Mesothelial cell of epicardium (in vitro differentiated cells): Measurements from ENCODE around the gene DENND4A. TPM values are rescaled to one million over a fixed set of nuclear protein-coding genes. Genes with fewer than 3 reads are reported as not detected.
A peak's percentile ranks its signal among the peaks of the same experiment; 100 is the strongest.

Experiments used
- DNase-seq, 2 experiments: peaks; one replicate each; pipeline ENCODE4 v3.0.0; 2021; ENCODE audit warnings: low spot score in 2 of 2; ENCODE audit not compliant: unreplicated experiment in 2 of 2
- H3K27ac Mint-ChIP-seq: 2 replicates; pipeline ENCODE4 v1.8.0; 2021; ENCODE audit warnings: mixed read lengths
- H3K27me3 Mint-ChIP-seq: 2 replicates; pipeline ENCODE4 v1.8.0; 2021; ENCODE audit warnings: low read depth, mixed read lengths
- H3K36me3 Mint-ChIP-seq: 2 replicates; pipeline ENCODE4 v1.8.0; 2021; ENCODE audit warnings: mixed read lengths
- H3K4me1 Mint-ChIP-seq: 2 replicates; pipeline ENCODE4 v1.8.0; 2021; ENCODE audit warnings: mixed read lengths
- H3K4me3 Mint-ChIP-seq: 2 replicates; pipeline ENCODE4 v1.8.0; 2021; ENCODE audit warnings: mild to moderate bottlenecking, moderate library complexity, mixed read lengths
- H3K9me3 Mint-ChIP-seq: 2 replicates; pipeline ENCODE4 v1.8.0; 2021; ENCODE audit warnings: mixed read lengths
- total RNA-seq: library from RNA; stranded (reverse); gene quantifications from 3 replicates; pipeline ENCODE4 v1.2.1, GENCODE V29; 2021
- TF ChIP-seq, protein P1 (sequence below): fragments of 200-600 bp; sonication (generic); IDR thresholded peaks from one replicate; pipeline ENCODE4 v1.5.0; 2021; ENCODE audit warnings: antibody characterized with exemption; ENCODE audit not compliant: unreplicated experiment

The DENND4A gene
- total RNA-seq, 1 donor from 2014 or later, result 23.3 TPM

DNA sequence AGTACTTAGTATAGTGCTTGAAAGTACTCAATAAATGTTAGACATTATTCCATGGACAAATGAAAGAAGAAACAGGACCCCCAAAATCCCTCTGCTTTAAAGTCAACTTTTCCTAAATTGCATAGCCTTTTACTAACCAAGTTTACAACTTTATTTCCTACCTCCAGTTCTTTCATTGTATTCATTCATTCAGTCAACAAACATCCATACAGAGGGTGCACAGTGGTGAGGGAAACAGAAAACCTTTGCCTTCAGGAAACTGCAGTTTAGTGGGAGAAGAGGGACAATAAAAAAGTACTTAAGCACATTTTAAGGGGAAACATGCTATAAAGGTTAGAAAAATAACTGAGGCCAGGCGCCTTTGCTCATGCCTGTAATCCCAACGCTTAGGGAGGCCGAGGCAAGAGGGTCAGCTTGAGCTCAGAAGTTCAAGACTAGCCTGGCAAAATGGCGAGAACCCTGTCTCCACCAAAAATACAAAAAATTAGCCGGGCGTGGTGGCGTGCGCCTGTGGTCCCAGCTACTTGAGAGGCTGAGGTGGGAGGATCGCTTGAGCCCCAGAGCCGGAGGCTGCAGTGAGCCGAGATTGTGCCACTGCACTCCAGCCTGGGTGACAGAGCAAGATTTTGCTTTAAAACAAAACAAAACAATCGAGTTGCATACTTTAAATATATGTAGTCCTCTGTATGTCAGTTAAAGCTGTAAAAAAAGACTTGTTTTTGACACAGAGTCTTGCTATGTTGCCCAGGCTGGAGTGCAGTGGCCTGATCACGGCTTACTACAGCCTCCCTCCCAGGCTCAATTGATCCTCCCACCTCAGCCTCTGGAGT, 1.1 kb upstream of the DENND4A start:
- H3K27ac Mint-ChIP-seq, result peak overlapping the region; percentile 99

GRCh38 chr15:65791335-65792137, 557 bp downstream of the DENND4A start:
- TF ChIP-seq, protein P1, sequence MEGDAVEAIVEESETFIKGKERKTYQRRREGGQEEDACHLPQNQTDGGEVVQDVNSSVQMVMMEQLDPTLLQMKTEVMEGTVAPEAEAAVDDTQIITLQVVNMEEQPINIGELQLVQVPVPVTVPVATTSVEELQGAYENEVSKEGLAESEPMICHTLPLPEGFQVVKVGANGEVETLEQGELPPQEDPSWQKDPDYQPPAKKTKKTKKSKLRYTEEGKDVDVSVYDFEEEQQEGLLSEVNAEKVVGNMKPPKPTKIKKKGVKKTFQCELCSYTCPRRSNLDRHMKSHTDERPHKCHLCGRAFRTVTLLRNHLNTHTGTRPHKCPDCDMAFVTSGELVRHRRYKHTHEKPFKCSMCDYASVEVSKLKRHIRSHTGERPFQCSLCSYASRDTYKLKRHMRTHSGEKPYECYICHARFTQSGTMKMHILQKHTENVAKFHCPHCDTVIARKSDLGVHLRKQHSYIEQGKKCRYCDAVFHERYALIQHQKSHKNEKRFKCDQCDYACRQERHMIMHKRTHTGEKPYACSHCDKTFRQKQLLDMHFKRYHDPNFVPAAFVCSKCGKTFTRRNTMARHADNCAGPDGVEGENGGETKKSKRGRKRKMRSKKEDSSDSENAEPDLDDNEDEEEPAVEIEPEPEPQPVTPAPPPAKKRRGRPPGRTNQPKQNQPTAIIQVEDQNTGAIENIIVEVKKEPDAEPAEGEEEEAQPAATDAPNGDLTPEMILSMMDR, result no peak
- peak; percentile 46 to 63 for DNase-seq
- peak overlapping the region; percentile 97 for H3K27ac Mint-ChIP-seq
- H3K4me1 Mint-ChIP-seq, result peaks cover 28% of the 10 kb centered on the region
- H3K4me3 Mint-ChIP-seq, result peak overlapping the region; percentile 96
- no peaks in the 10 kb centered on the region for H3K27me3 Mint-ChIP-seq
- no peaks in the 10 kb centered on the region for H3K36me3 Mint-ChIP-seq
- H3K9me3 Mint-ChIP-seq, result no peaks in the 10 kb centered on the region

More for the DNA sequence above, 1.1 kb upstream of the DENND4A start:
- Mint-ChIP-seq H3K9me3 (no peaks in the 10 kb centered on the region), H3K36me3 (no peaks in the 10 kb centered on the region), H3K4me1 (peaks cover 31% of the 10 kb centered on the region), H3K4me3 (peak overlapping the region; percentile 96), H3K27me3 (no peaks in the 10 kb centered on the region)
- TF ChIP-seq, protein P1, result no peak
- DNase-seq, result no peak

DNA sequence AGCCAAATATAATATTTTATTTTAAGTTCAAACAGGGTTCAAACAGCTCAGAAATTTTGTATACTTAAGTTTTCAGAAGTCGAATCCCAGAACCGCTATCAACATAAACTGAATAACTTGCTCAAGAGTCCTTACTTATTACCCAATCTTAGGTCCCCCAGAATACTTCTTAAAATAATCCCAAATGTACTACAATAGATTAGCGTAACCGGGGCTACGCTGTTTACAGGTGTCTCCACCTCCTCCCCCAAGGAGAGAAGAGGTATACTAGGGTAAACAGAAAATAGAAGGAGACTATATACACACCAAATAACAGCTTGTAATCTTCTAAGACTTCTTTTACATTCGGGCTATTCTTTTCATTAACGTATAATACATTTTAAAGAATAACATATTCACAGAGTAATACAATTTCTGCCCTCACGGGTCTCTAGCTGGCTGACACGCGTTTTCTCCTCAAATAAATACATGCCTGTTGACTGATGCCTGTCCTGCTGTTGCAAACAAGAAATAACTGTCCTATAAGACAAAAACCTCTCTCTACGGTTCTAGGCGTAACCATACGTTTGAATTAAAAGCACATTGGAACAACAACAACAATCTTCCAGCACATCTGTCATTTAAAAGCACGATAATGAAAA, 1.3 kb downstream of the DENND4A start:
- DNase-seq, result no peak
- TF ChIP-seq, protein P1, result no peak
- Mint-ChIP-seq H3K36me3 (no peaks in the 10 kb centered on the region), H3K4me1 (peaks cover 21% of the 10 kb centered on the region), H3K4me3 (peak overlapping the region; percentile 96), H3K27me3 (no peaks in the 10 kb centered on the region), H3K27ac (peak overlapping the region; percentile 97), H3K9me3 (no peaks in the 10 kb centered on the region)

- H3K9me3 Mint-ChIP-seq, result no peaks in the 10 kb centered on the region
- no peaks in the 10 kb centered on the region for H3K27me3 Mint-ChIP-seq
- no peak for DNase-seq
- TF ChIP-seq, protein P1, result no peak
- H3K4me1 Mint-ChIP-seq, result peaks cover 21% of the 10 kb centered on the region
- no peaks in the 10 kb centered on the region for H3K36me3 Mint-ChIP-seq
- no peak overlapping the region for H3K4me3 Mint-ChIP-seq
- H3K27ac Mint-ChIP-seq, result peak overlapping the region; percentile 53
Observed at GRCh38 chr15:65789759-65790425, 2.2 kb downstream of the DENND4A start.

DNA sequence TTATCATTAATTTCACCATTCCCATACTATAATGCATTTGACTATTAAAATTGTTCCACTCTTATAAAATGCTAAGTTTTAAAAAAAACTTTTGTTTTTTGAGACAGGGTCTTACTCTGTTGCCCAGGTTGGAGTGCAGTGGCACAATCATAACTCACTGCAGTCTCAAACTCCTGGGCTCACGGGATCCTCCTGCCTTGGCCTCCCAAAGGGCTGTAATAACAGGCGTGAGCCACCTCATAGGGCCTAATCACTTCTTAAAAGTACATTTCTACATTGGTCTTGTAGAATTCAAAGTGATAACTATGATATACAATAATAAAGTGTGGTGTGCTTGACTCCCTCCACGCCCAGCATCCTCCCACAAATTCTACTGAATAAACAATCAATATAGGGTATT, 3.0 kb downstream of the DENND4A start:
- Mint-ChIP-seq H3K27ac (no peak overlapping the region), H3K4me3 (no peak overlapping the region), H3K36me3 (no peaks in the 10 kb centered on the region), H3K4me1 (peaks cover 21% of the 10 kb centered on the region), H3K9me3 (no peaks in the 10 kb centered on the region), H3K27me3 (no peaks in the 10 kb centered on the region)
- TF ChIP-seq, protein P1, result no peak
- DNase-seq, result no peak
